Activated CD8-positive, alpha-beta memory T cell treated with anti-CD3 and anti-CD28 coated beads, Interleukin-2, amount 50 U/mL, for 48 hours (primary cell): Measurements from ENCODE around the gene SAP25.

Source experiments
- DNase-seq: peaks from one replicate; pipeline ENCODE4 v3.0.0-alpha.2; 2020

The SAP25 gene

DNA sequence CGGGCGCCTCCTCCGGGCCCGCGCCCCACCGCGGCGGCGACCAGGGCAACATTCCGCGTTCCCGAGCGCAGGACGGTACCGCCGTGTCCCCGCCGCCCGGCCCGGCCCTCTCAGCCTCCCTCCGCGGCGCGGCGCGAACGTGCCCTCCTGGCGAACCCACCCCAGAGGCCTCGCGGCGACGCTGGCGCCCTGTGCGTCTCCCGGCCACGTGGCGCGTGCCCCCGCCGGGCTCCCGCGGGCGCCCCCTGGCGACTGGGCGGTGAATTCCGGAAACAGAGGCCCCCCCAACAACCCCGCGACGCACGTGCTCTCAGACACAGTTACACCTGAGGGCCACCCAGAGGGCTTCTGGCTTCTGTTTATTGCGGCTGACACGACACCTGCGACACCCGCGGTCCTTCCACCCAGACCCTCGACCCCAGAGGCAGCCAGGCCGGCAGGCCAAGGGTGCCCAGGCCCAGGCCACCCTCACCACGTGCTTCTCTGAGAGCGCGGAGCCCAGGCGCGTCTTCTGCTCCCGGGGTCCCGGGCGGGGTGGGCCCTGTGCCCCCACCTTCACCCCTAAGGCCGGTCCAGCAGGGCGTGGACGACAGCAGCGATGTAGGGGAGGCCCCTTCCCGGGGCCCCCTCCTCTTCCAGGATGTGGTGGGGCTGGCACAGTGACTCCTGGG, at the start of gene SAP25:
Gene SAP25, minus strand, starts transcription at position 210 of the 671 bp plus-strand sequence. Its CDS starts 158 bp downstream, at position 52.
- no peak for DNase-seq

DNA sequence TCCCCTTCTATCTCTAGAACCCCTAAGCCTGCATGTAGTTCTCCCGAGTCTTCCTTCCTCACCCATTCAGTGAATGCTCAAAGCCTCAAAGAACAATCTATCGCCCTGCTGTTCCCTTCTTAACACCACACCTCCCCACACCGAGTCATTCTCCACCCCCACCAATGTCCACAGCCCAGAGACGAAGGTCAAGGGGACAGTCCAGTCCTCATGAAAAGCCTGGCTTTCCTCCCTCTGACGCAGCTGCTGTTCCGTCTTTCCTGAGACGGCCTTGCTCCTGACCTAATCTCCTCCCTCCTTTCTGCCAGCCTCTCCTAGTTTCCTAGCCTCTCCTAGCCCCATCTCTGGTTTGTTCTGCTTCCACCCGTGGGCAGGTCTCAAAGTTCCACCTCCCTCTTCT, 47.9 kb upstream of the SAP25 start:
- no peak for DNase-seq

DNA sequence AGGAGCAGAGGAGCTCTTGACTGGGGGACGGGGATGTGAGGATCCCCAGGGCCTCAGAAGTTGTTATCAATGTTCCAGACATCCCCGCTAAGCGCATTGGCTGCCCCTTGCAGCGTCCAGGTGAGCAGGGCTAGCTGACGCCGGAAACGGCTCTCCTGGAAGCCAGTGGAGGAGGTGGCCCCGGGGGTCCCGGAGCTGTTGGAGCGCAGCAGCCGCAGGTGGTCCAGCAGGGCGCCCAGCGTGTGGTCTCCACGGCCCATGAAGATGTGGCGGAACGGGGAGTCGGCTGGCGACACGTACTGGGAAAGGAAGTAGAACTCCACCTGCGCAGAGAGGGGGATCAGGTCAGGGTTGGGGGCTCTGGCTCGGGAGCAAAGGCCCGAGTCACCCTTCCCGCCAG, 47.1 kb upstream of the SAP25 start:
- no peak for DNase-seq

DNA sequence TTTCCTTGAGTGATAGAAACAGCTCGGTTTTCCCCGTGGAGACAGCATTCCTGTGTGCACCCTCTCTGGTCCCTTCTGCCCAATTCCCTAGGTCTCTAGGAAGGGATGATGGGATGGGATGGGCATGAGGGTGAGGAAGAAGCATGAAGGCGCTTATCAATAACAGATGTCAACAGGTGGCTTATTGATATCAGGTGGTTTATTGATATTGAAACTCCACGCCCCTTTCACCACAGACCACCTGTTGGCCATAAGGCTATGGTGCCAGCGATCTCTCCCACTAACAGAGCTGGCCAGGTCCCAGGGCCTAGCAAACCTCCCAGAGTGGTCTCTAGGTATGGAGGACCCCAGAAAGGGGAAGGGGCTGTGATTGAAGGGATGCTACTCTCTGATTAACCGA, 46.5 kb upstream of the SAP25 start:
- no peak for DNase-seq

DNA sequence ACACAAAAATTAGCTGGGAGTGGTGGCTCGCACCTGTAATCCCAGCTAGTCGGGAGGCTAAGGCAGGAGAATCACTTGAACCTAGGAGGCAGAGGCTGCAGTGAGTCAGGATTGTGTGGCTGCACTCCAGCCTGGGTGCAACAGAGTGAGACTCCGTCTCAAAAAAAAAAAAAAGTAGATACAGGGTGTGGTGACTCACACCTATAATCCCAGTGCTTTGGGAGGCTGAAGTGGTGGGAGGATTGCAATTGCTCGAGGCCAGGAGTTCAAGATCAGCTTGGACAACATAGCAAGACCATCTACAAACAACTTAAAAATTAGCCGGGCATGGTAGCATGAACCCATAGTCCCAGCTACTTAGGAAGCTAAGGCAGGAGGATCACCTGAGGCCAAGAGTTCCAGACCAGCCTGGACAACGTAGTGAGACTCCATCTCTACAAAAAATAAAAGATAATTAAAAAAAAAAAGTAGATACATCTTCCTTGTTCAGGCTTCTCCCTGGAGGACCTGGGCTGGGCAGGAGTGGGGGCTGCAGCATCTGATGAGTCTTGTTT, 40.7 kb upstream of the SAP25 start:
- DNase-seq, result no peak

DNA sequence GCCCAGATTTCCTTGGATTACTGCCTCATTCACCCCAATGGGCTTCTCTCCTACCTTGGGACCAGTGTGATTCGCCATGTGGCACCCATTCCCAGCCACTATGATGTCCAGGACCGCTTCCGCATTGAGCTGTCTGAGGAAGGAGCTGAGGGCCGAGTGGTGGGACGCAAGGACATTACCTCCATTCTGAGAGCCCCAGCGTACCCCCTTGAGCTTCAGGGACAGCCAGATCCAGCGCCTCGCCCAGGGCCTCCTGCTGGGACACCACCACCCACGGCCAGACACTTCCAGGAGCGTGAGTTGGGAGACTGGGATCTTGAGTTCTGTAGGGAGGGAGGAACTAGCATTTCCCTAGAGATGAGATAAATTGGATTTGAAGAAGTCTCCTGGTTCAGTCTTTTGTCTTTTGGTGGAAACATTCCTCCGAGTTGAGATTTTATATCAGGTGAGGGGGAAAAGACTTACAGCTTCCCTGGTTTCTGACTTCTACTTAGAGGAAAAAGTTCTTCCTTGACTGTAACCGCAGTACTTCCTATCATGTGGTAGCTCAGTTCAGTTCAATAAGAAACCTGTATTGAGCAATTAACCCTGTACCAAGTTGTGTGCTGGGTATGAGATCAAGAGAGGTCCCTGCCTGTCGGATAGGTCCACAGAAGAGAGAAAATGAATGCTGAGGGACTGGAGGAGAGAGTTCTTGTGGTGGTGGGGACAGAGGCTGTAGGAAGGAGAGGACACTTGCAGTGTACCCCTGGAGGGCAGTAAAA, 39.9 kb upstream of the SAP25 start:
- DNase-seq, result no peak

DNA sequence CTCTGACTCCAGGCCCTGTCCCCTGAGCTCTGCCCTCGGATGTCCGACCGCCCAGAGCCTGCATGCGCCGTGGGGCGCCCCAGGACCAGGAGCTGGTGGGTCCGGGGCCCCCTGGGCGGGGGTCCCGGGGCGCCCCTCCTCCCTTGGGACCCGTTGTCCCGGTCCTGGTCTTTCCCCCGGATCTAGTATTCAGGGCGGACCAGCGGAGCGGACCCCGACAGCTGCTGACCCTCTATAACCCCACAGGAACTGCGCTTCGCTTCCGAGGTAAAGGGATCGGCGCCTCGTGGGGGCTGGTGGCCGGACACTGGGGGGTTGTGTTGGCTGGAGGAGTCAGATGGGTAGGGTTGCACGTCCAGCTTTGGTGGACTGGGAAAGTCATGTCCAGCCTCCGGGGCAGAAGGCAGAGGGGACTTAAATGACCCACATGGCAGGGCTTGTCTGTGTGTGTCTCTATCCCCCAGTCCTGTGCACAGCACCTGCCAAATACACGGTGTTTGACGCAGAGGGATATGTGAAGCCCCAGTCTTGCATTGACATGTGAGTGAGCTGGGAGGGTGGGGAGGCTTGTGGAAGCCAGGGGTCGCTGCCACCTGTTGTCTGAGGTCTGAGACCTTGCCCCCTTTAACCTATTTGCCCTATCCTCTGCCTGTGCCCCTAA, 39.2 kb upstream of the SAP25 start:
- DNase-seq, result no peak

DNA sequence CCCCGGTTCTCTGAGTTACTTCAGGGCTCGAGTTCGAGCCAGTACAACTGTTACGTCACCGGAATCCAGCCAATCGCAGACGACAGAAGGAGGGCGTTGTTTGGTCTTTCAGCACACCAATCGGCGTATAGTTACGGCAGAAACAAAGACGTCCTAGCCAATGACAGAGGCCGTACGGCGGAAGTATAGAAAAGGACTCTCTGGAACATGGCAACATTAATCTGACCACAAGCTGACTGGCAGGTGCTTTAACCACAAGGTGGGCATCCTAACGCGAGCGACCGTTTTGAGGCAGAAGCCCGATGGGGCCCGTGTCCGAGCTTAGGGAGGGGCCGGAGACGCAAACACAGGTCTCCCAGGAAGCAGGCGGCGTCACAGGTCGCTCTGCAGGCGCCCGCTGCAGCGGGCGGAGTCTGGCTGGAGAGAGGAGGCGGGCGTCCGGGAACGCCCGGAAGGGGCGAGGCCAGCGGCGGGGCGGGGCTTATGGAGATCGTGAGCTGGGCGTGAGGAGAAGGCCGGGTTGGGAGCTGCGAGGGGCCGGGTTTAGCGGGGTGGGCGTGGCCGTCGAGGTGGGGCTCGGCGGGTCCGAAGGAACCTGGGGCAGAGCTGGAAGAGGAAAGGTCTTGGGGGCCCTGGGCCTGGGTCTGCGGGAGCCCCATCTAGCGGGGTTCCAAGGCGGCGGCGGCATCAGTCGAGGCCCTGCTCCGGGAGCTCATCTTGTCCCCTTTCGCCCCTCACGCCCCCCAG, 38.5 kb upstream of the SAP25 start, which contains the start of gene MOSPD3:
Gene MOSPD3, plus strand, starts transcription at position 558 of the 747 bp plus-strand sequence. CDS start 252 bp downstream, outside the sequence.
- DNase-seq, result peak; percentile 99

DNA sequence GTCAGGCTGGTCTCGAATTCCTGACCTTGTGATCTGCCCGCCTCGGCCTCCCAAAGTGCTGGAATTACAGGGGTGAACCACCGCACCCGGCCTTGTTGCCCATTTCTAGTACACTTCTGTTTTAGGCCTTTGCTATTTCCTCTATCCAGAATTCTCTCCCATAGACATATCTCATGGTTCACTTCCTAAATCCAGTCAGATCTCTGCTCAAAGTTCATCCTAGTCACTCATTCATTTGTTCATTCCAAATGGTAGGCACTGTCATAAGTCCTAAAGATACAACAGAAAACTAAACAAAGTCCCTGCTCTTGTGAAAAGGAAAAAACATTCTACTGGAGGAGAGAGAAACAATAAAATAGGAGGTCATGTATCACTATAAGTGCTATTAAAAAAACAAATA, 36.3 kb upstream of the SAP25 start:
- no peak for DNase-seq

DNA sequence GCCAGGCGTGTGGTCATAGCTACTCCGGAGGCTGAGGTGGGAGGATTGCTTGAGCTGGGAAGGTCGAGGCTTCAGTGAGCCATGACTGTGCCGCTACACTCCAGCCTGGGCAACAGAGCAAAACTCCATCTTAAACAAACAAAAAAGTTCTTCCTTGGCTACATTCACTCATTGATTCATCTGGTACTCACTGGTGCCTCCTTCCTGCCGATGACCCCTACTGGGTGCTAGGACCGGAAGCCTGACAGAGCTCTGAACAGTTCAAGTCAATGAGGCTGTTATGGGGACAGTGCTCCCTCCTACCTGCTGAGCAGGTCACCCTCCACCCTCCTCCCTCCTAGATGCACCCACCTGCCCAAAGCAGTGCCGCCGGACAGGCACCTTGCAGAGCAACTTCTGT, 33.4 kb upstream of the SAP25 start:
- no peak for DNase-seq

DNA sequence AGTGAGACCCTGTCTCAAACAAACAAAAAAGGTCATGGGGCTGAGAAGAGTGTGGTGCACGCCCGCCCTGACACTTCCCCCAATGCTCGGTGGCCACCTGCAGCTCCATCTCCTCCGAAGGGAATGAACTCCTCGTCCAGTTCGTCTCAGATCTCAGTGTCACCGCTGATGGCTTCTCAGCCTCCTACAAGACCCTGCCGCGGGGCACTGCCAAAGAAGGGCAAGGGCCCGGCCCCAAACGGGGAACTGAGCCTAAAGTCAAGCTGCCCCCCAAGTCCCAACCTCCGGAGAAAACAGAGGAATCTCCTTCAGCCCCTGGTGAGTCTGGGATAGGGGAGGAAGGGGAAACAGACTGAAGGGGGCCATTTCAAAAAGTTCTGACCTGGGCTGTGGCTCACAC, 32.6 kb upstream of the SAP25 start:
- no peak for DNase-seq

DNA sequence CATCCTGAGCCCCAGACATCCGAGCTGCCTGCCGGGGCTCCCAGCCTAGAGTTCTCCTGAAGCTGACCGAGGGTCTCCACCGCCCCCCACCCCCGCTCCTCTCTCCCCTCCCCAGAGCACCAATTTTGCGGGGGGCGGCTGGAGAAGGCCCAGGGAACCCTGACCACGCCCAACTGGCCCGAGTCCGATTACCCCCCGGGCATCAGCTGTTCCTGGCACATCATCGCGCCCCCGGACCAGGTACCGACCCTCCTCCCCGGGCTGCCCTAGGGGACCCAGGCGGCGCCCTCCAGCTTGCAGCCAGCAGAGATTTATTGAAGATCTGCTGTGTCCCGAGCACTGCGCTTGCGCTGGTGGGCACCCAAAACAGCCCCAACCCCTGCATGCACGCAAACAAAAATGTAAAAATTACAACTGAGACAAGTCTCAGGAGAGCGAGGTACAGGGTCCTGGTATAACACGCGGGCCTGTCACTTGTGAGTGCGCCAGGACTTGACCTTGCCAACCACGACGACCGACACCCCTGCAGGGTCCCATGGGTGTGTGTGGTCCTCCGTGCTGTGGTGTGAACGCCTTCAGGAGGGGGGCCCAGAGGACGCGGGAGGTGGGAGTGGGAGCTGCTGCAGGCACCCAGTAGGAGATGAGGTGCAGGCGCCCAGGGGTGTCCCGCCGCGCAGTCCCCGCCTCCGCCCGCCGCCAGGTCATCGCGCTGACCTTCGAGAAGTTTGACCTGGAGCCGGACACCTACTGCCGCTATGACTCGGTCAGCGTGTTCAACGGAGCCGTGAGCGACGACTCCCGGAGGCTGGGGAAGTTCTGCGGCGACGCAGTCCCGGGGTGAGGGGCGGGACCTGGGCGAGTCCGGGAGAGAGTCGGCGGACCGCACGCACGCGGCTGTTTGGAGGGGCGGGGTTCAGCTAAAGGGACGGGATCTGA, 31.5 kb upstream of the SAP25 start:
- peak; percentile 72 for DNase-seq

DNA sequence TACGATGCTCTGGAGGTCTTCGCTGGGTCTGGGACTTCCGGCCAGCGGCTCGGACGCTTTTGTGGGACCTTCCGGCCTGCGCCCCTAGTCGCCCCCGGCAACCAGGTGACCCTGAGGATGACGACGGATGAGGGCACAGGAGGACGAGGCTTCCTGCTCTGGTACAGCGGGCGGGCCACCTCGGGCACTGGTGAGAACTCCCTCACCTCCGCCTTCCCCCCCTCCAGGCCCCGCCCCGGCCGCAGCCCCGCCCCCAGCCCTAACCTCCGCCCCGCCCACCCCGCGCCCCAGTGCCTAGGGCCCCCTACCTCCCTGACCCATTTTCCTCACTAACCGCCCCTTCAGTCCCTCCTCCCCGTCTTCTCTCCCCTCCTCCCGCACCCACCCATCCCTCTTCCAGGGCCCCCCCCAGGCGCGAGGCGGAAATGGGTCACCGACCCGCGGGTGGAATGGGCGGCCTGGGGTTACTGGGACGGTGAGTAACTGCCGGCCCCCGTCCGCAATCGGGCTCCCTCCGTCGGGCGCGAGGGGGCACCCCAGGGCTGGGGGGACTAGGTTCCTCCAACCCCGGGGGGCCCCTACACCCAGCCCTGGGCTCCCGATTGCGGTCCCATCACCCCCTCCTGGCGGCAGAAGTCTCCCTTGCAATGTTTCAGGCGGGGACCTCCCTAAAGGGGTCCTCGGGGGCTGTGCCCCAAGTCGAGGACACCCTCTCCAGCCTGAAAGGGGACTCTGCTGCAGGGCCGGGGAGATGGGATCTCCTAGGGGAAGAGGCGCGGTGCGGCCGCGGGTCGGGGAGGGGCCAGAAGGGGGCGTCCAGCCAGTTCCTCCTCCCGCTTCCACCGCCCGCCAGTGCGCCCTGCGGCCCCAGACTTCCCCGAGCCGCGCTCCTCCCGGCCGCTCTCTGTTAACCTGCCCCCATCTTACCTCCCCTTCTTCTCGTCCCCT, 30.6 kb upstream of the SAP25 start:
- DNase-seq, result peak; percentile 90

DNA sequence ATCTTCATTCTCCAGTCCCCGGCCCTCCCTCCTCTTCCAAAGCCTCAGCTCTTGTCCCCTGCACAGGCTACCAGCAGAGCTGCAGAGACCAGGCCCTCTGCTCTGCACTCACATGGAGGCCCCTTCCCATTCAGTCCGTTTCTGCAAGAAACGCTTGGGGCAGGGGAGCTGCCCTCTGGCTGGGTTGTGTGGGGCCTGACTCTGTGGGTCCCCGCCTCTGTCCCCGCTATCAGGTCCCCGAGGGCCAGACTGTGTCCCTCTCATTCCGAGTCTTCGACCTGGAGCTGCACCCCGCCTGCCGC, 30.0 kb upstream of the SAP25 start:
- peak; percentile 65 for DNase-seq

DNA sequence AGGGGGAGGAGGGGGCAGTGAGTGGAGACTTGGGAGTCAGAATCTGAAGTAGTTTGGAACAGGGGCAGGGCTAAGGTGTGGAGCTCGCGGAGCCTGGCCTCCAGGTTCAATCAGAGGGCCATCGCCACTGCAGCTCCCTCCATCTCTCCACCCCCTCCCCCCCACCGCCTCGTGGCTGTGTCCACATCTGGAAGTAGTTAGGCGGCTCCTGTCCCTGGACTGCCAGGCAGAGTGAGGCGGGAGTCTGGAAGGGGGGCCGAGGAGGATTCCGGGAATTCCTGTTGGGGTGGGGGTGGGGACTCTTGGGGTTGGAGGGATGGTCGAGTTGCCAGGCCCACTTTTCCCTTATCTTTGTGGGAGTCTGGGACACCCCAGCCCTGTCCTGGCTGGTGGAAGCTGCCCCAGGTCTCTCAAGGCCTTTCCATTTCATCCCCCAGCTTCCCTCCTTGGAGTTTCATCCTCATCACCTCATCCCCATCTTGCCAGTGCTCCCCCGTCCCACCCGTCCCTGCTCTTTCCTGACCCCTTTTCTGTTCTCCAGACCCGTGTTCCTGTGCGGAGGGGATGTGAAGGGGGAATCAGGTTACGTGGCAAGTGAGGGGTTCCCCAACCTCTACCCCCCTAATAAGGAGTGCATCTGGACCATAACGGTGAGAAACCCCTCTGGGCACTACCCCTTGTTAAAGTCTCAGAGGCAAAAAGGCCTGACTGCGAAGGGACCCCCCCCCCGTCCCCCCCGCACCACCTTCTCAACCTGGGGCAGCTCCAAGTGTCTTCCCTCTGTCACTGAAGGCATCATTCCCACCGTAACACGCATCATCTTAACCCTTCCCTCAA, 29.4 kb upstream of the SAP25 start:
- DNase-seq, result no peak

DNA sequence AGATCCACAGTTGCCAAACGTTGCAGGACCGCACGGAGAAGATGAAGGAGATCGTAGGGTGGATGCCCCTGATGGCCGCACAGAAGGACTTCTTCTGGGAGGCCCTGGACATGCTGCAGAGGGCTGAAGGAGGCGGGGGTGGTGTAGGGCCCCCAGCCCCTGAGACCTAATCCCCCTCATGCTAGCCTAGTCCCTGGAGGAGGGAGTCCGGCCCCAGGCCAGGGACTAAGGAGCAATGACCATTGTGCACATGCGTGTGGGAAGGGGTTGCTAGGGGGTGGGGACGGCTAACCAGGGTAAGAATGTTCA, 27.0 kb upstream of the SAP25 start:
- DNase-seq, result no peak

DNA sequence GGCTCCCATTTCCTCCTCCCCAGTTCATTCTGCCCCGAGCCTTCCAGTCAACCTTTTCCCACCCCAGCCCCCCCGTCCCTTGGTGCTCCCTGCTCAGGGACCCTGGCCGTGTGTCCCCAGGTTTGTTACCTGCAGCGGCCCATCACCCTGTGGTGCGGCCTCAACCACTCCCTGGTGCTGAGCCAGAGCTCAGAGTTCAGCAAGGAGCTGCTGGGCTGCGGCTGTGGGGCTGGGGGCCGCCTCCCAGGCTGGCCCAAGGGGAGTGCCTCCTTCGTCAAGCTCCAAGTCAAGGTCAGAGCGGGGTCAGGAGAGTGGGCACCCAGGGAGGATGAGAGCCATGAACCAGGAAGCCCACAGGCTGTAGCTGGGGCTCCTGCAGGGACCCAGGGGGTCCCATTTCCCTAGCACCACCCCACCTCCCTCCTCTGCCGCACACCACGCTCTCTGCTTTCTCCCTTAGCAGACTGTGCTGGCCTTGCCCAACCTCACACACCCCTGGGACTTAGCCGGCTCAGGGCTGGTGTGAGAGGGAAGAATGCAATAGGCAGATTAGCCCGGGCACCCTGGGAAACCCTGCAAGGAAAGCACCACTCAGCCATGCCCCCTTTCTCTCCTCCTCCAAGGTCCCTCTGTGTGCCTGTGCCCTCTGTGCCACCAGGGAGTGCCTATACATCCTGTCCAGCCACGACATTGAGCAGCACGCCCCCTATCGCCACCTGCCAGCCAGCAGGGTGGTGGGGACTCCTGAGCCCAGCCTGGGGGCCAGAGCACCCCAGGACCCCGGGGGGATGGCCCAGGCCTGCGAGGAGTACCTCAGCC, 26.4 kb upstream of the SAP25 start:
- no peak for DNase-seq

DNA sequence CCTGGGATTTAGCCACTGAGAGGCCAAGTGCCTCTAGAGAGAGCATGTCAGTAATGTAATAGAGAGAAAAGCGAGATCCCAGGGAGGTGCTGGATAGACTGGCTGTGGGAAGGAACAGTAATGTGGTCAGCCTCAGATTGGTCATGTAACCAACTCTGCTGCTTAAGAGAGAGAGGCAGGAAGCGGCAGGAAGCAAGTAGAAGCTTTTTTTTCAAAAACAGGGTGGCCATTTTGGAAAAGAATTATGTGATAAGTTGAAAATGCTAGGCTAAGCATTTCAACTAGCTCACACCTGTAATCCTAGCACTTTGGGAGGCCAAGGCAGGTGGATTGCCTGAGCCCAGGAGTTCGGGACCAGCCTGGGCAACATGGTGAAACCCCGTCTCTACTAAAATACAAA, 24.7 kb upstream of the SAP25 start:
- DNase-seq, result no peak

DNA sequence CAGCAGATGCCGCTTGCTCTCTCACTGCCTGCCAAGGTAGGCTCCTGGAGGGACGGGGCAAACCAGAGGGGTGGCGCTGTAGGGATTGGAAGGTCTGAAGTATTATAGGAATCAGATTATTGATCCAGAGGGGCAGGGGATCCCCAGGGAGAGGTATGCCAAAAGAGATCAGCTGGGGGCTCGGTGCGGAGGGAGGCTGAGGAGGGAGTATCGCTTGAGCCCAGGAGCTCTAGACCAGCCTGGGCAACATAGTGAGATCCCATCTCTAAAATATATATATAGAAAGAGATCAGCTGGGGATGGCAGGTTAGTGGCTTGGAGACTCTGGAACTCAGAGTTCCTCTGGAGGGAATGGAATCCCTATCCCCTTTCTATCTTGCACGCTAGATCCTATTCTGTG, 21.5 kb upstream of the SAP25 start:
- no peak for DNase-seq
